Type B pancreatic cell (in vitro differentiated cells): ENCODE results near the gene AFF3. TPM values are rescaled to one million over a fixed set of nuclear protein-coding genes. Genes with fewer than 3 reads are reported as not detected.

ENCODE experiments used
- DNase-seq: peaks from one replicate; pipeline ENCODE4 v3.0.0; 2021; ENCODE audit warnings: mixed read lengths; ENCODE audit not compliant: unreplicated experiment; ENCODE audit errors: extremely low spot score
- H3K27ac Mint-ChIP-seq: 2 replicates; pipeline ENCODE4 v1.8.0; 2021; ENCODE audit warnings: mild to moderate bottlenecking, mixed read lengths
- H3K27me3 Mint-ChIP-seq: 2 replicates; pipeline ENCODE4 v1.8.0; 2021; ENCODE audit warnings: mixed read lengths
- H3K36me3 Mint-ChIP-seq: 2 replicates; pipeline ENCODE4 v1.8.0; 2021; ENCODE audit warnings: mixed read lengths
- H3K4me1 Mint-ChIP-seq: one replicate; pipeline ENCODE4 v1.8.0; 2021; ENCODE audit warnings: mixed read lengths; ENCODE audit not compliant: unreplicated experiment
- H3K4me3 Mint-ChIP-seq: 2 replicates; pipeline ENCODE4 v1.8.0; 2021; ENCODE audit warnings: mild to moderate bottlenecking, mixed read lengths
- H3K9me3 Mint-ChIP-seq: 2 replicates; pipeline ENCODE4 v1.8.0; 2021; ENCODE audit warnings: mixed read lengths
- total RNA-seq: library from RNA; stranded (reverse); gene quantifications from 2 replicates; pipeline ENCODE4 v1.2.1, GENCODE V29; 2021; ENCODE audit warnings: low replicate concordance
- TF ChIP-seq, protein P1 (sequence below): fragments of 200-600 bp; sonication (generic); conservative IDR thresholded peaks from 2 replicates; pipeline ENCODE4 v1.5.0; 2021; ENCODE audit warnings: antibody characterized with exemption, mild to moderate bottlenecking

Gene AFF3
- total RNA-seq, 1 donor from 2014 or later: 29.2 TPM

DNA sequence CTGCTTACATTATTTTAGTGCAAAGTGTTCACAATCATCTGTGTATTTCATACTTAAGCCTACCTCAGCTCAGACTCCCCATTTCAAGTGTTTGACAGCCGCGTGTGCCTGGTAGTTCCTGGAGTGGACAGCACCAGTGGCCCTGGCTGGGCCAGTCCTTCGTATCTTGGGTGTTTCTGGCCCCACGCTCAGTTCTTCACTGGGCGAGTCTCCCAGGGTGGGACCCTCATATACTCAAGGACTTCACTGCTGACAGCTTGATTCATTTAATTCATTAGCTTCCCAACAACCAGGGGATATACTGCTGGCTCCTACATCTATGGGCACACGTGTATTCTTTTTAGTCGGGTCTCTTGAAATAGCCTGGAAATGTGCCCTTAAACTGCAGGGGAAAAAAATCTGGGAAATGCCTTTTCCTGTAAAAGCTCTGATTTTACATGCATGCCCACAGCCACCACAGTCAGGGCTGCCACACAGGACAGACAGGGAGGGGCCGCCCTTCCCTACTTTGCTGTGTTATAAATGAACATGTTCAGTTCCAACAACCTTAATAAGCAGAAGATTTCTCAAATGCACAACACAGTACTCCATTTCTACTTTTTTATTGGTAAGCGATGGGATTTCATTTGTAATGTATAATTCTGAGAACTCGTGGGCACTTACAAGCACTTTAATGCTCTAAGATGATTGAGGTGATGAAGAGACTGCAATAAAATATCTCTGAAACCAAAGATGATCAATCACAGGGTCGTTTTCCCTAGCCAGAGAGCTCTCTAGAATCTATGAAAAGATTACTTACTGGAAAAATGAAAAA, 447.1 kb downstream of the AFF3 start:
- Mint-ChIP-seq H3K4me1 (peaks cover 13% of the 10 kb centered on the region), H3K4me3 (no peak overlapping the region), H3K27me3 (no peaks in the 10 kb centered on the region), H3K36me3 (no peaks in the 10 kb centered on the region), H3K9me3 (no peaks in the 10 kb centered on the region), H3K27ac (no peak overlapping the region)
- DNase-seq: no peak
- TF ChIP-seq, protein P1, sequence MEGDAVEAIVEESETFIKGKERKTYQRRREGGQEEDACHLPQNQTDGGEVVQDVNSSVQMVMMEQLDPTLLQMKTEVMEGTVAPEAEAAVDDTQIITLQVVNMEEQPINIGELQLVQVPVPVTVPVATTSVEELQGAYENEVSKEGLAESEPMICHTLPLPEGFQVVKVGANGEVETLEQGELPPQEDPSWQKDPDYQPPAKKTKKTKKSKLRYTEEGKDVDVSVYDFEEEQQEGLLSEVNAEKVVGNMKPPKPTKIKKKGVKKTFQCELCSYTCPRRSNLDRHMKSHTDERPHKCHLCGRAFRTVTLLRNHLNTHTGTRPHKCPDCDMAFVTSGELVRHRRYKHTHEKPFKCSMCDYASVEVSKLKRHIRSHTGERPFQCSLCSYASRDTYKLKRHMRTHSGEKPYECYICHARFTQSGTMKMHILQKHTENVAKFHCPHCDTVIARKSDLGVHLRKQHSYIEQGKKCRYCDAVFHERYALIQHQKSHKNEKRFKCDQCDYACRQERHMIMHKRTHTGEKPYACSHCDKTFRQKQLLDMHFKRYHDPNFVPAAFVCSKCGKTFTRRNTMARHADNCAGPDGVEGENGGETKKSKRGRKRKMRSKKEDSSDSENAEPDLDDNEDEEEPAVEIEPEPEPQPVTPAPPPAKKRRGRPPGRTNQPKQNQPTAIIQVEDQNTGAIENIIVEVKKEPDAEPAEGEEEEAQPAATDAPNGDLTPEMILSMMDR: no peak

- H3K4me3 Mint-ChIP-seq: no peak overlapping the region
- no peak for DNase-seq
- H3K27me3 Mint-ChIP-seq: no peaks in the 10 kb centered on the region
- H3K36me3 Mint-ChIP-seq: no peaks in the 10 kb centered on the region
- H3K4me1 Mint-ChIP-seq: peaks cover 13% of the 10 kb centered on the region
- H3K9me3 Mint-ChIP-seq: no peaks in the 10 kb centered on the region
- H3K27ac Mint-ChIP-seq: no peak overlapping the region
- TF ChIP-seq, protein P1: no peak
Observed at GRCh38 chr2:99694331-99694730, 448.1 kb downstream of the AFF3 start.

DNA sequence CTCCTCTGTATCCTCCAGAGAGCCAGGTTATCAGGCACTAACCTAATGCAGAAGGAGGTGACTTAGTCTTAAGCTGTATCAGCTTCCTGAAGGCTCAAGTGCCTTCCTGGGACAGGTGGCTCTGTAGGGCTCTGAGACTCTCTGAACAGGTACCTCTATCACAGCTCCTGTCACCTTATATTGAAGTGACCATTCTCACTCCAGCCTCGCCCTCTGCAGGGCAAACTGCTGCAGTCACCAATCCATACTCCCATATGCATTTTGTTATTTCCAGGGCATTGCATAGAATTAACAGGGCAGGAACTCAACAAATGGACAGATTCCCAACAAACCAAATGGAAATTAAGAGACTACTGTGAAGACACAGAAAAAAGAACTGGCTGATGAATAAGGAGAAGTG, 449.6 kb downstream of the AFF3 start:
- no peak overlapping the region for H3K27ac Mint-ChIP-seq
- no peak overlapping the region for H3K4me3 Mint-ChIP-seq

DNA sequence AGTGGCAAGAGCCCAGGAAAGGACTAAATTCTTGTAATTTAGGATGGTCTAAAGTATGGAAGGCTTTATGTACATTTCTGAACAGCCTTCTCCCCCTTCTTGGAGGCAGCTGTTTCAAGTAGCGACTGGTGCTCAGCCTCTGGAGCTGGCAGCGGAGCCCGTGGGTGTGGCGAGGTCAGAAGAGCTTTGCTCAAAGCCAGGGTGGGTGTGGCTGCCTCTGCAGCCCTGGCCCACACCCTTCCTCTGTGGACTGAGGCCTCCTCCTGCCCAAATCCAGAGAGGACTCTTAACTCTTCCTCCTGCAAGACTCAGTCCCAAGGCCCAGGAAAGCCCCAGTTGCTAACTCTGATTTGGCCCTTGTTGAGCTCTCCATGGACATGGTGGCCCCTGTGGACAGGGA, 450.5 kb downstream of the AFF3 start:
- Mint-ChIP-seq H3K36me3 (no peaks in the 10 kb centered on the region), H3K4me1 (peaks cover 13% of the 10 kb centered on the region), H3K27ac (no peak overlapping the region), H3K27me3 (no peaks in the 10 kb centered on the region), H3K9me3 (no peaks in the 10 kb centered on the region), H3K4me3 (no peak overlapping the region)
- DNase-seq: no peak
- TF ChIP-seq, protein P1: no peak

More for the DNA sequence above, 449.6 kb downstream of the AFF3 start:
- Mint-ChIP-seq H3K4me1 (peaks cover 13% of the 10 kb centered on the region), H3K36me3 (no peaks in the 10 kb centered on the region), H3K9me3 (no peaks in the 10 kb centered on the region), H3K27me3 (no peaks in the 10 kb centered on the region)
- TF ChIP-seq, protein P1: no peak
- DNase-seq: no peak

DNA sequence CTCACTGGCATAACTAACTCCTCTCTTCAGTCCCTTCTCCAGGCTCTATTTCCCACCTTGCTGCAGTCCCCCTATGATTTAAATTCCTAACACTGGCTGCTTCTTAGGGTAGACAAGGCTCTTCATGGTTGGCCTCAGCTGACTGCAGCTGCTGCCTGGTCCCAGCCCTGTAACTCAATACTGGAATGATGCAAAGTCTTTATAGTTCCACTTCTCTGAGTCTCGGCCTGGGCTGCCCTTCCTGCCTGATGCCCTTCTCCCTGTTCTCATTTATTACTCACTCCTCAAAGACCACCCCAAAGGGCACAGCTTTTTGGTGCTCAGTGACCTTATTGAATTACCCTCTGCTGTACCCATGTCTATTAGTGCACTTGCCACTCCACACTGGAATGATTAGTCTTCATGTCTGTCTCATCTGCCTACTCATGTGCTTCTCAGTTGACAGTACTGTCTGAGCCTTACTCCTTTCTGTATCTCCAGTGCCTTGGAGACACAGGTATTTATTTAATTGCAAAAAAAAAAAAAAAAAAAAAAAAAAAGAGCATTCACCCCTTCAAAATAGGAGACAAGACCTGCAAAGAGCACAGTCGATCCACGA, 453.1 kb downstream of the AFF3 start:
- no peak for DNase-seq
- Mint-ChIP-seq H3K36me3 (no peaks in the 10 kb centered on the region), H3K27ac (no peak overlapping the region), H3K4me1 (peaks cover 8% of the 10 kb centered on the region), H3K27me3 (no peaks in the 10 kb centered on the region), H3K4me3 (no peak overlapping the region), H3K9me3 (no peaks in the 10 kb centered on the region)
- TF ChIP-seq, protein P1: no peak
